COLO829 (cell line): ENCODE data around the gene PTGIS.
A peak's percentile ranks its signal among the peaks of the same experiment; 100 is the strongest.

Source experiments
- DNase-seq: peaks from one replicate; pipeline ENCODE4 v3.0.0; 2012; ENCODE audit warnings: low spot score

The PTGIS gene

GRCh38 chr20:49529470-49529869 is 38.5 kb downstream of the PTGIS start:
- no peak for DNase-seq

GRCh38 chr20:49526568-49526967 is 41.4 kb downstream of the PTGIS start:
- no peak for DNase-seq

GRCh38 chr20:49526056-49526455 is 41.9 kb downstream of the PTGIS start:
- DNase-seq = no peak

- no peak for DNase-seq
Observed at GRCh38 chr20:49523767-49524360, 44.1 kb downstream of the PTGIS start.

GRCh38 chr20:49521356-49521755 is 46.6 kb downstream of the PTGIS start:
- DNase-seq = no peak

- DNase-seq = no peak
Observed at GRCh38 chr20:49519777-49520359, 48.1 kb downstream of the PTGIS start.

- no peak for DNase-seq
Observed at GRCh38 chr20:49519212-49519712, 48.7 kb downstream of the PTGIS start.

- no peak for DNase-seq
Observed at GRCh38 chr20:49518576-49518975, 49.4 kb downstream of the PTGIS start.

- DNase-seq = no peak
Observed at GRCh38 chr20:49517805-49518100, 50.2 kb downstream of the PTGIS start.

- no peak for DNase-seq
Observed at GRCh38 chr20:49516916-49517804, 50.8 kb downstream of the PTGIS start.

GRCh38 chr20:49515586-49515985 is 52.4 kb downstream of the PTGIS start:
- DNase-seq = no peak

GRCh38 chr20:49513517-49513916 is 54.4 kb downstream of the PTGIS start:
- DNase-seq = no peak

GRCh38 chr20:49513009-49513408 is 54.9 kb downstream of the PTGIS start:
- no peak for DNase-seq

- no peak for DNase-seq
Observed at GRCh38 chr20:49511788-49512525, 56.0 kb downstream of the PTGIS start.

GRCh38 chr20:49510562-49511122 is 57.3 kb downstream of the PTGIS start:
- no peak for DNase-seq

GRCh38 chr20:49508435-49509199 is 59.3 kb downstream of the PTGIS start:
- DNase-seq = peak; percentile 73

GRCh38 chr20:49507741-49508434 is 60.0 kb downstream of the PTGIS start:
- no peak for DNase-seq

- no peak for DNase-seq
Observed at GRCh38 chr20:49505518-49505917, 62.4 kb downstream of the PTGIS start.

- no peak for DNase-seq
Observed at GRCh38 chr20:49503176-49503575, 64.8 kb downstream of the PTGIS start.

GRCh38 chr20:49501917-49502316 is 66.0 kb downstream of the PTGIS start:
- DNase-seq = no peak

- no peak for DNase-seq
Observed at GRCh38 chr20:49497398-49497669, 70.6 kb downstream of the PTGIS start.
